ENCODE results near the gene LCN1.

DNA sequence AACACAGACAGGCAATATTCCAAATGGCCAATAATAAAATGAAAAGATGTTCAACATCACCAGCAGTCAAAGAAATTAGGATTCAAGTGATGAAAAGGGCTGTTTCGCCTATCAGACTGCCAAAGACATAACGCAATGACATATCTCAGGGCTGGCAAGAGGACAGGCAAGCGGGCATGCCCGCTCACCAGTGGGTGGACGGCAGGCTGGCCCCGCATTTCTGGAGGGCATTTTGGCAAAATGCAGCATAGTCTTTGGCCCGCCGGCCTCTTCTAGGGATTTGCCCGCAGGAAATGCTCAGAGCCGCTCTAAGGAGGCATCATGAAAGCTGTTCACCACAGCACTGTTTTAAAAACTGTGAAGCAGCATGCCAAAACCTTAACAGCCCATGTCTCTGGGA lies 43.0 kb upstream of the LCN1 start:
- TF ChIP-seq, protein P1, sequence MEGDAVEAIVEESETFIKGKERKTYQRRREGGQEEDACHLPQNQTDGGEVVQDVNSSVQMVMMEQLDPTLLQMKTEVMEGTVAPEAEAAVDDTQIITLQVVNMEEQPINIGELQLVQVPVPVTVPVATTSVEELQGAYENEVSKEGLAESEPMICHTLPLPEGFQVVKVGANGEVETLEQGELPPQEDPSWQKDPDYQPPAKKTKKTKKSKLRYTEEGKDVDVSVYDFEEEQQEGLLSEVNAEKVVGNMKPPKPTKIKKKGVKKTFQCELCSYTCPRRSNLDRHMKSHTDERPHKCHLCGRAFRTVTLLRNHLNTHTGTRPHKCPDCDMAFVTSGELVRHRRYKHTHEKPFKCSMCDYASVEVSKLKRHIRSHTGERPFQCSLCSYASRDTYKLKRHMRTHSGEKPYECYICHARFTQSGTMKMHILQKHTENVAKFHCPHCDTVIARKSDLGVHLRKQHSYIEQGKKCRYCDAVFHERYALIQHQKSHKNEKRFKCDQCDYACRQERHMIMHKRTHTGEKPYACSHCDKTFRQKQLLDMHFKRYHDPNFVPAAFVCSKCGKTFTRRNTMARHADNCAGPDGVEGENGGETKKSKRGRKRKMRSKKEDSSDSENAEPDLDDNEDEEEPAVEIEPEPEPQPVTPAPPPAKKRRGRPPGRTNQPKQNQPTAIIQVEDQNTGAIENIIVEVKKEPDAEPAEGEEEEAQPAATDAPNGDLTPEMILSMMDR (IDR thresholded peaks at IDR 0.05): no peak
- no peak for TF ChIP-seq POLR2A (IDR thresholded peaks at IDR 0.05)

Measured in body of pancreas (tissue), 4 donors.